Jurkat, Clone E6-1 (cell line): ENCODE measurements around the gene SLC9A6.
A peak's percentile ranks its signal among the peaks of the same experiment; 100 is the strongest.
"Not testable (repeated sequence)": the region's sequence is repeated elsewhere in the genome, so short reads cannot be mapped to it uniquely, and the experiment has no call there.

Experiments
- DNase-seq: peaks from one replicate; pipeline ENCODE4 v3.0.0-alpha.2; 2011; ENCODE audit warnings: low read depth, low spot score
- H3K4me3 ChIP-seq: 2 replicates; pipeline ENCODE4 v1.5.1; 2011; ENCODE audit warnings: mild to moderate bottlenecking, low read length, control low read depth, moderate library complexity

SLC9A6 gene

GRCh38 chrX:136055651-136056221, 70.5 kb downstream of the SLC9A6 start:
- no peak overlapping the region for H3K4me3 ChIP-seq
- DNase-seq = no peak

DNA sequence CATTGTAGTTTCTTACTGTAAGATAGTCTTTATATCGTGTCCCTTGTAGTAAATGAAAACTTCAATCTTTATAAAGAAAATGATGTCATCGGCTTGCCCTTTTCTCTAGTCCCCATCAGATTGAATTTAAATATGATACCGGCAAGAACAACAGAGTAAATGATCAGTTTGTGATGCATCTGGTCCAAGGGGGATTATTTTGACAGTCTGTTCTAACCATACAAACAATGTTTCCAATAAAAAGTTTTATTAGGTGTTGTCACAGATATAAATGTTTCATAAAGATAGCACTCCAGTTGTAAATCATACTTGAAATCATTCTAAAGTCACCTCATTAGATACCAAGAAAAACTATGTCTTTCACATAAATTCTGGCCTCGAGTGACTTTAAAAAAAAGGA, 72.3 kb downstream of the SLC9A6 start:
- H3K4me3 ChIP-seq = no peak overlapping the region
- DNase-seq = no peak

DNA sequence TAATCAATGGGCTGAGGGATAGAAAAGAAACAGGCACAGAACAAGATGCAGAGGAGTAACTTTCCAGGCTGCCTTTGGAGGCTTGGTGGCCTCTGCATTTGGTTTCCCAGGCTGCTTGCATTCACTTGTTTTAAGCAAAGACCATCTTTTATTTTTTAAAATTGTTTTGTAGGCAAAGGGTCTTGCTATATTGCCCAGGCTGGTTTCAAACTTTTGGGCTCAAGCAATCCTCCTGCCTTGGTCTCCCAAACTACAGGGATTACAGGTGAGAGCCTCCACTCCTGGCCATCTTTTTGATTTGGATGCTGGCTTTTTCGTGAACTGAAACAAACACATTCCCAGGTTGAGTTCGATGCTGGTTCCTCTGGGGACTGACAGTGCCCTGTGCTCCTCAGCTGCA, 74.1 kb downstream of the SLC9A6 start:
- DNase-seq = no peak
- H3K4me3 ChIP-seq = no peak overlapping the region

DNA sequence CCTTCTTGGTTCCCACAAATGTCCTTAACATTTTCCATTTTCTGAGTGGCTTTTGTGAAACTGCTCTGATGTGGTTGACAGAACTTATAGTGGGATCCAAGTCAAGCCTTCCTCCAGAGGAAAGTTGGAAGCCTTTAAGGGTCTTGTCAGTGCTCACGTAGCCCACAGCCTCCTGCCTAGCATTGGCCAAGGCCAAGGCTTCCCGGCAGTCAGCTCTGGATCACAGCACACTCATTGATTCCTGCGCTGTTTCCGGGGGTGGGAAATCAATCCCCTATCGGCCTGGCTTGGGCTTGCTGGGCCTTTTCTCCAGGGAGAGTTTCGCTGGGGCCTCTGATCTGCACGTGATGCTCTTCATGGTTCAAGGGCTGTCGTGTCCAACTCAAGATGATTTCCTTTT, 76.1 kb downstream of the SLC9A6 start:
- DNase-seq = no peak
- no peak overlapping the region for H3K4me3 ChIP-seq

GRCh38 chrX:136061696-136062095, 76.5 kb downstream of the SLC9A6 start:
- H3K4me3 ChIP-seq = no peak overlapping the region
- DNase-seq = no peak

DNA sequence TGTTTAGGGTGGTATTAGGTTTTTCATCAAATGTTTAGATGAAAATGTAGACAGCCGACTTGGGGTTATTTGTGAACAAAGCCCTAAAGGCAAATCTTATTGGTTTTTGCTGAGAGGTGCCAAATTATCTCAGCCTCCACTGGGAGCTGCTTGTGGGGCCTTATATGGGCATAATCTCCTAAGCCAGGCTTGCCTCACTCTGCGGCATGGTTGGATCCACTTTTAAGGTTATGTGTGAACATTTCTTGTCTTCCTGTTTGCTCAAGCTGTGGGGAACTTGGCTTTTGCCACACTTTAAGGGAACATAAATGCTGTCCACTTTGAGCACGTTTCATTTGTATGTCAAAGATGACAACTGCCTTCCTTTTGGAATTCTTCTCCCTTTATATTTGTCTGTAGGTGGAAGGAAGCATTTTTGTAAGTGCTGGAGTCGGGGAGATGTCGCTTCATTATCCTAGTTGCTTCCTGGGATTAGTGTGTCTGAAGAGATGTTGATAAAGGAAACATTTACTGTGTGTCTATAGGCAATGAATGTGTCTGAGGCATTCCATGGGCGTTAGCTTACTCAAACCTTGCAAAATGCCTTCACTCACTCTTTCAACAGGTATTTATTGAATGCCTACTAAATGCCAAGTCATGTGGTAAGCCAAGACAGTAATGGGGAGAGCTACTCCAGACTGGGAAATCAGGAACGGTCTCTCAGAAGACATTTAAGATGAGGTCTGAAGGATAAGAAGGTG, 78.3 kb downstream of the SLC9A6 start:
- DNase-seq = peak; percentile 14
- H3K4me3 ChIP-seq = no peak overlapping the region

- H3K4me3 ChIP-seq = no peak overlapping the region
- no peak for DNase-seq
These were observed 79.4 kb downstream of the SLC9A6 start for GRCh38 chrX:136064661-136065043.

DNA sequence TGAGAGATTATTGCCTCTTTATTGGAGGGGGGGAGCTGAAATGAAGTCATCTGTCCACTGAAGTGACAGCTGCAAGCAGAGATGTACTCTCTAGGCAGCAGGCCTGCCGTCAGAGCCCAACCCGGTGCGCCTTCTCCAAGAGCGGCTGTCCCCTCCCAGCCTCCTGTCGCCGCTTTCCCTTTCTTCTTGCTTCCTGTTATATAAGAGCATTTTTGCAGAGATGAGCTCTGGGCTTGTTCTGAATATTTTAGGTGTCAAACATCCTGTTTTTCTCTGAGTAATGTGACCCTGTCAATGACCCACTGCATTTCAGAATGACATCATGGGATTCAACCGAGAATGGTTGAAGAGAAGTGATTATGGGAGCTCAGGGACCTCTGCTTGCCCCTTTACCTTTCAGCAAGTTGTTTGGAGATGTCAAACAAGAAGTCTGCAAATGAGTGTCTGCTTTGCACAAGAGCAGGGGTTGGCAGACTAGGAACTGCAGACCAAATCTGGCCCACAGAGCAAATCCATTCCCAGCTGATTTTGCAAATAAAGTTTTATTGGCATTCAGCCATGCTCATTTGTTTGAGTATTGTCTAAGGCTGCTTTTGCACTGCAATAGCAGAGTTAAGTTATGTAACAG, 79.9 kb downstream of the SLC9A6 start:
- no peak for DNase-seq
- H3K4me3 ChIP-seq = no peak overlapping the region

GRCh38 chrX:136067097-136067496, 81.9 kb downstream of the SLC9A6 start:
- H3K4me3 ChIP-seq = no peak overlapping the region
- no peak for DNase-seq

DNA sequence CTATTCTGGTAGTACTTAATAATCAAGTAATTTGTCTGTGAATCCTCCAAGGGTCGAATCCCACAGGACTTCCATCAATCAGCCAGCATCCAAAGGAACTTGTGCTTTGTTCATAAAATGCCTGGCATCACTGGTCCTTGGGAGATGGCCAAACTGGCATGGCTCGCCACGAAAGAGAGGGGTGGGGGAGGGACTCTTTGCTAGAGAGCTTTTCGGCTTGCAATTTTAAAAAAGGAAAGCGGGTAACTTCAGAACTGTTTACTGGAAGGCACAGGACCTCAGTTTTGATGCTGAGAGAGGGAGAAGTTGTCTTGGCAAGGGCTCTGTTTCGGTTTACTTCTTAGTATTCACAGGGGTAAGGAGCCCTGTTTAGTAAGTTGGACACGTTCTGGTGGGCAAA, 82.7 kb downstream of the SLC9A6 start:
- DNase-seq = no peak
- H3K4me3 ChIP-seq = no peak overlapping the region

DNA sequence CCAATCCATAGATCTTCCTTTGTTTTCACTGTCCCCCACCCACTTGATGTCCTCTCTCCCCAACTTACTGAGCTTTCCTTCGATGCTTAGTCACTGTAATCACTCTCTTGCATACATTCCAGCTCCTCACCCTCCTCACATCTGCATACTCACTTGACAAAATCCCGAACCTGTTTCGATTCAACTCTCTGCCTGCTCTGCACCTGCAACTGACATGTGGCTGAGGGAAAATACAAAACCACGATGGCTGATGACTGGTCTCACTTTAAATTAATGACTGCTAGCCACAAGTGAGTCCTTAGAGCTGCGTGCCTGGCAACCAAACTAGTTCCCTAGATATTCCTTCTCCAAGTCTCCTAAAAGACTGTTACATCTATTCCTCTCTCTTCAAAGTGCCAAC, 91.7 kb downstream of the SLC9A6 start:
- no peak for DNase-seq
- no peak overlapping the region for H3K4me3 ChIP-seq

GRCh38 chrX:136080766-136081165, 95.5 kb downstream of the SLC9A6 start:
- no peak overlapping the region for H3K4me3 ChIP-seq
- no peak for DNase-seq

- DNase-seq = no peak
- H3K4me3 ChIP-seq = no peak overlapping the region
These were observed 101.3 kb downstream of the SLC9A6 start for GRCh38 chrX:136086521-136086920.

GRCh38 chrX:136091898-136092297, 106.7 kb downstream of the SLC9A6 start:
- DNase-seq, H3K4me3 ChIP-seq: not testable (repeated sequence)

- no peak overlapping the region for H3K4me3 ChIP-seq
- no peak for DNase-seq
These were observed 109.7 kb downstream of the SLC9A6 start for GRCh38 chrX:136094962-136095361.
